NOMO-1 treated with DMSO at 0.1 percent for 48 hours (cell line): ENCODE data around the gene CHKA.

Experiments
- DNase-seq: peaks from one replicate; lab custom pipeline; 2025; ENCODE audit not compliant: unreplicated experiment; lab: John Stamatoyannopoulos, UW

CHKA gene

GRCh38 chr11:68004551-68005335, 116.4 kb downstream of the CHKA start:
- no peak for DNase-seq

- peak; percentile 77 for DNase-seq
These were observed 117.2 kb downstream of the CHKA start, which contains the start of gene UNC93B1 for GRCh38 chr11:68003846-68004550. Gene UNC93B1, minus strand, starts transcription at chr11:68004097. Its CDS starts 54 bp downstream, at chr11:68004043.

GRCh38 chr11:68002938-68003845, 118.0 kb downstream of the CHKA start:
- DNase-seq = peak; percentile 28
